Activated CD4-positive, CD25-positive, alpha-beta regulatory T cell treated with anti-CD3 and anti-CD28 coated beads, Interleukin-2, amount 50 U/mL, for 72 hours (primary cell): Measurements from ENCODE around the gene PBRM1.

Experiments used
- DNase-seq: peaks from one replicate; pipeline ENCODE4 v3.0.0; 2021

The PBRM1 gene

DNA sequence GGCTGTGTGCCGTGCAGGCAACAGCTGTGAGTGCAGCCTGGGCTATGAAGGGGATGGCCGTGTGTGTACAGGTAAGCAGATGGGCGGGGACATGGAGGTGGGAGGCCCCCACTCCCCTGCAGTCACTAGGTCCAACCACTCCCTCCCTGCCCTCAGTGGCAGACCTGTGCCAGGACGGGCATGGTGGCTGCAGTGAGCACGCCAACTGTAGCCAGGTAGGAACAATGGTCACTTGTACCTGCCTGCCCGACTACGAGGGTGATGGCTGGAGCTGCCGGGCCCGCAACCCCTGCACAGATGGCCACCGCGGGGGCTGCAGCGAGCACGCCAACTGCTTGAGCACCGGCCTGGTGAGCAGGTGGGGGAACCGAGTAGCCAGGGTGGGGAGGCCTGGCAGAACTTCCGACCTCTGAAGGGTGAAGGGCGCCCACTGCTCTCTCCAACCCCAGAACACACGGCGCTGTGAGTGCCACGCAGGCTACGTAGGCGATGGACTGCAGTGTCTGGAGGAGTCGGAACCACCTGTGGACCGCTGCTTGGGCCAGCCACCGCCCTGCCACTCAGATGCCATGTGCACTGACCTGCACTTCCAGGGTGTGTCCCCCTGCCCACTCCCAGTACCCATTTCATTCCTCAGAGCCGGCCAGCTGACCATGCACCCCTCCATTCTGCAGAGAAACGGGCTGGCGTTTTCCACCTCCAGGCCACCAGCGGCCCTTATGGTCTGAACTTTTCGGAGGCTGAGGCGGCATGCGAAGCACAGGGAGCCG is 163.6 kb downstream of the PBRM1 start:
- no peak for DNase-seq

GRCh38 chr3:52521488-52521824 is 164.3 kb downstream of the PBRM1 start:
- DNase-seq: no peak

DNA sequence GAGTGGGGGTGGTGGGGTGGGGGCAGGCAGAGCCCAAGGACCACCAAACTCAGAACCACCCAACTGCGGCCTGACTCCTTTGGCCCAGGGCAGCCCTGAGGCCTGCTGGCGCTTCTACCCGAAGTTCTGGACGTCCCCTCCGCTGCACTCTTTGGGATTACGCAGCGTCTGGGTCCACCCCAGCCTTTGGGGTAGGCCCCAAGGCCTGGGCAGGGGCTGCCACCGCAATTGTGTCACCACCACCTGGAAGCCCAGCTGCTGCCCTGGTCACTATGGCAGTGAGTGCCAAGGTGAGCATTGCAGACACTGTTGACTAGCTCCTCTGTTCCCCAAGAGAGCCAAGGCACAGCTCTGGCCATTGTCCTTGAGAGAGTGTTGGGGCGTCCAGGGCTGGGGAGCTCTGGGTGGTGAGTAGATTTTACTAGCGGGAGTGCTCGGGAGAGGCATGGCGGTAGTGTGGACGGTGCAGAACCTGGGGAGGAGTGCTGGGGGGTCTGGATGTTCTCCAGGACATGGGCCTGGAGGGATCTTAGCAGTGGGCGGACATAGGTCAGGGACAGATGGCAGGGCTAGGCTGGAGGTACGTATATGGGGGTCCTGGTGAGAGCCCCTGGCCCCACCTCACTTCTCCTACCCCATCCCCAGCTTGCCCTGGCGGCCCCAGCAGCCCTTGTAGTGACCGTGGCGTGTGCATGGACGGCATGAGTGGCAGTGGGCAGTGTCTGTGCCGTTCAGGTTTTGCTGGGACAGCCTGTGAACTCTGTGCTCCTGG is 164.8 kb downstream of the PBRM1 start:
- no peak for DNase-seq

- DNase-seq: no peak
Observed at GRCh38 chr3:52520141-52520667, 165.5 kb downstream of the PBRM1 start.

DNA sequence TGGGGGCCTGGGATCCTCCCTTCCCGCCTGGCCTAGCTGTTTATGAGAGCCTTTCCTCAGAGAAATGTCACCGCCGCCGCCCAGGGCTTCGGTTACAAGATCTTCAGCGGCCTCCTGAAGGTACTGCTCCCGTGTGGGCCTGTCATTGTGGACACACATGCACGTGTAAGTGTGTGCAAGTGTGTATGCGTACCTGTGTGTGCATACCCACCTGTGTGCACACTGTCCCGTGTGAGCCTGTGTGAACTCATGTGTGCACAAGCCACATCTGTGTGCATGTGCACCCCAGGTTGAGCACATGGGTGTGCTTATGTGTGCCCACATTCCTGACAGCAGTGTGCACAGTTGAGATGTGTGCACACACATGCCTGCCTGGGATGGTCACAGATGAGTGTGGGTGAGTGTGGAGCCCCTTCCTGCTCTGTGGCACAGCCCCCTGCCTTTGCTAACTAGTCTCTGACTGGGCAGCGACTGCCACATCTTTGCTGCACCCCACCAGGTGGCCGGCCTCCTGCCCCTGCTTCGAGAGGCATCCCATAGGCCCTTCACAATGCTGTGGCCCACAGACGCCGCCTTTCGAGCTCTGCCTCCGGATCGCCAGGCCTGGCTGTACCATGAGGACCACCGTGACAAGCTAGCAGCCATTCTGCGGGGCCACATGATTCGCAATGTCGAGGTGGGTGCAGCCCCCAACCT is 166.1 kb downstream of the PBRM1 start:
- no peak for DNase-seq

- no peak for DNase-seq
Observed at GRCh38 chr3:52518723-52519444, 166.8 kb downstream of the PBRM1 start.

GRCh38 chr3:52517796-52518722 is 167.7 kb downstream of the PBRM1 start:
- DNase-seq: no peak

DNA sequence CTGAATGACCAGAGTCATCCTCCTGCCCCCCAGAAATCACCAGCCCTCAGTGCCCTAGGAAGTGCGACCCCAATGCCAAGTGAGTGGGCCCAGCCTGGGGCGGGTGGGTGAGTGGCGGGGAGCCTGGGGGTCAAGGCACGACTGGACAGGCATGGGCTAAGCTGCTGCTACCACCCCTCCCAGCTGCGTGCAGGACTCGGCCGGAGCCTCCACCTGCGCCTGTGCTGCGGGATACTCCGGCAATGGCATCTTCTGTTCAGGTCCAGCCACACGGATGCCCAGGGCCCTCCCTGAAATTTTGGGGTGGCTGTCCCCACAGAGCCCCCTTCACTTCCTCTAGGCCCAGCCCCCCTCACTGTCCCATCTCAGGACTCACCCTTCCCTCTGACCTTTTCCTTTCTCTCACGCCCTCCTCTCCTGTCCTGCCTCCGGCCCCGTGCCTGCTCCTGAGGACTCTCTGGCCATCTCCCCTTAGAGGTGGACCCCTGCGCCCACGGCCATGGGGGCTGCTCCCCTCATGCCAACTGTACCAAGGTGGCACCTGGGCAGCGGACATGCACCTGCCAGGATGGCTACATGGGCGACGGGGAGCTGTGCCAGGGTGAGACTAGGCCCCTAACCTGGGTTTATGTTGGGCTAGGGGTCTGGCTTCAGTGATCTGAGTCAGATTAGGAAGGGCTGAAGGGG is 169.1 kb downstream of the PBRM1 start:
- DNase-seq: no peak

GRCh38 chr3:52515192-52515591 is 170.5 kb downstream of the PBRM1 start:
- no peak for DNase-seq

- no peak for DNase-seq
Observed at GRCh38 chr3:52514576-52514975, 171.1 kb downstream of the PBRM1 start.

DNA sequence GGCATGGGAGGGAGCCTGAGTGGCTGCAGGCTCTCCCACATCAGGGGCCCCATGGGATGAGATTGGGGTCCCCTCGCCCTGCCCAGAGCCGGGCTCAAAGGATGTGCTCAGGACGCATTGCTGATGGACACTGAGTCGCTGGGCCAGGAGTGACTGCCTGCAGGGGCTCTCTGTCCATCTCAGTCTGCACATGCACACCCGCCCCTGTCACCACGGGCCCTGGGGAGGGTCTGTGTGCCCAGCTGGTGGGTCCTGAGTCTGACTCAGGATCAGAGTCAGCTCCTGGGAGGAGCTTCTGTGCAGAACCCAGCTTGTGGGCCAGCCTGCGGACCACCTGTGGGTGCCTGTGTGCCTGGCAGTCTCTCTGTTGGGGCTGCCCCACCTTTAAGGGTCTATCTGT is 172.4 kb downstream of the PBRM1 start:
- DNase-seq: no peak

GRCh38 chr3:52512727-52513126 is 173.0 kb downstream of the PBRM1 start:
- DNase-seq: no peak

DNA sequence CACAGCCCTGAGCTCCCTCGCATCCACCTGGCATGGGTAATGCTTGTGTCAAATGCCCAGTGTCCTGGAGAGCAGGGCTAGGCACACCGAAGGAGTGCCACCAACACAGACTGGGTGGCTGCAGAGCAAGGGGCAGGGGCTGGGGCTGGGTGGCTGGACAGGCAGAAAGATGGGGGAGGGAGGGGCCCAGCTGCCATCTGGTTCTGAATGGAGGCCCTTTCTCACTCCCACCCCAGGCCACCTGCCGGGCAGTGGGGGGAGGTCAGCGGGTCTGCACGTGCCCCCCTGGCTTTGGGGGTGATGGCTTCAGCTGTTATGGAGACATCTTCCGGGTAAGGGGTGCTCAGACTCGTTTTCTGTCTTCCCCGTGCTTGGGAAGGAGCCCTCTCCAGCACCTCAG is 173.6 kb downstream of the PBRM1 start:
- DNase-seq: no peak

DNA sequence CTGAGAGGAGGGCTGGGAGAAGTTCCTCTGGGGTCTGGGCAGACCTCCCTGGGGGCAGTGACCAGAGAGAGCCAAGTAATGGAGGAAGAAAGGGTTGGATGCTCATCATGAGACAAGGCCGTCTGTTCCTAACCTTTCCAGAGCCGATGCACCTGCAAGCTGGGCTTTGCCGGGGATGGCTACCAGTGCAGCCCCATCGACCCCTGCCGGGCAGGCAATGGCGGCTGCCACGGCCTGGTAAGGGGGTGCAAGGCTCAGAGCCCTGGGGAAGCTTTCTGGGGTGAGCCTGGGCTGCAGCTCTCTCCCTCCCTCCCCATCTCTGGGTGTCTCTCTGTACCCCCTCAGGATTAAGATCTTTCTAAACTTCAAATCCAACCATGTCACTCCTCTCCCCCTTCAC is 174.2 kb downstream of the PBRM1 start:
- DNase-seq: no peak

DNA sequence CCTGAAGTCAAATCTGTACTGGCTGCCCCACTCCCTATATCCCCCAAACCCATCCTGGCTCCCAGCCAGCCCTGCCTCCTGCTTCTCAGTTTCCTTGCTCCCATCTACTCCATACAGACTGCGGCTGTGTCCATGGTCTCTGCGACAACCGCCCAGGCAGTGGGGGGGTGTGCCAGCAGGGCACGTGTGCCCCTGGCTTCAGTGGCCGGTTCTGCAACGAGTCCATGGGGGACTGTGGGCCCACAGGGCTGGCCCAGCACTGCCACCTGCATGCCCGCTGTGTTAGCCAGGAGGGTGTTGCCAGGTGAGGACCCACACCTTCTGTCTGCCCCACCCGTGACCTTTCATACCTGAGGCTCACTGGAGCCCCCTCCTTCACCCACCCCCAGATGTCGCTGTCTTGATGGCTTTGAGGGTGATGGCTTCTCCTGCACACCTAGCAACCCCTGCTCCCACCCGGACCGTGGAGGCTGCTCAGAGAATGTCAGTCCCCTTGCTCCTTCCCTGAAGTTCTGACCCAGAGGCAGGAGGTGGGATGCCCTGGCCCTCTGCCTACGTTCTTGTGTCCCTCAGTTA is 175.9 kb downstream of the PBRM1 start:
- no peak for DNase-seq

DNA sequence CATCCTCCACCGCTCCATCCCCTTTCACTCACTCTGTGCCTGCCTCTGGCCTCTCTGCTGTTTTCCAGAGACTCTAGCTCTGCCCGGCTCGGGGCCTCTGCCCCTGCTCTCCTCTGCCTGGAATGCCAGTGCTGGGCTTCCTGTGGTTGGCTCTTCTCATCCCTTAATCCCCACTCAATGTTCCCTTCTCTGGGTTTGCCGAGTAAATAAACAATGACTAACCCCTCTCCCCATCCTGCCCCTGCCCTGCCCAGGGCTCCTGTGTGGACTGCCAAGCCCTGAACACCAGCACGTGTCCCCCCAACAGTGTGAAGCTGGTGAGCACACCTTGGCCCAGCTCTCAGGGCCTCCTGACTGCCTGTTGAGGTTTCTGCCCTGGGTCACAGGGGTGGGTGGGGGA is 178.4 kb downstream of the PBRM1 start:
- no peak for DNase-seq

DNA sequence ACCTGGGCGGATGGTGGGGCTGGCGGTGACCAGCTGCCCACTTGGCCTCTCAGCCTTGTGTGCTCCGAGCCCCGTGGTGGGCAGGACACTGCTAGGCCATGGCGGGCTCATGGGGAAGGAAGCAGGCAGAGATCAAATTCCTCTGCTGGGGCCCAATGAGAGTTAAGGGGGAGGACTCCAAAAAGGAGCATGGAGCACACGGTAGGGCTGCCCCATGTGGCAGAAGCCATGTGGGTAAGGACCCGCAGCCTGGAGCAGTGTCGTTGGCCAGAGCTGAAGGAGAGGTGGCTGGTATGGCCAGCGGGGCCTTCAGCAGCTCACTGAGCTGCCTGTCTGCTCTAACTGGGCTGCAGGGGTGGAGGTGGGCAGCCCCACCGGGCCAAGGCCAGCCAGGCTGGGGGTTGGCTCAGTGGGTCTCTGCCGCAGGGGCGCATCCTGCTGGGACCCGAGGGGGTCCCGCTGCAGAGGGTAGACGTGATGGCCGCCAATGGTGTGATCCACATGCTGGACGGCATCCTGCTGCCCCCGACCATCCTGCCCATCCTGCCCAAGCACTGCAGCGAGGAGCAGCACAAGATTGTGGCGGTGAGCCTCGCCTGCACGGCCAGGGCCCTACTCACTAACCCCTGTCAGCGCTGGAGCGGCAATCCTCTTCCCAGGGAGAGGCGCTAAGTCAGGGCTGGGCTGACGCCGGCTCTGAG is 179.3 kb downstream of the PBRM1 start:
- DNase-seq: no peak

DNA sequence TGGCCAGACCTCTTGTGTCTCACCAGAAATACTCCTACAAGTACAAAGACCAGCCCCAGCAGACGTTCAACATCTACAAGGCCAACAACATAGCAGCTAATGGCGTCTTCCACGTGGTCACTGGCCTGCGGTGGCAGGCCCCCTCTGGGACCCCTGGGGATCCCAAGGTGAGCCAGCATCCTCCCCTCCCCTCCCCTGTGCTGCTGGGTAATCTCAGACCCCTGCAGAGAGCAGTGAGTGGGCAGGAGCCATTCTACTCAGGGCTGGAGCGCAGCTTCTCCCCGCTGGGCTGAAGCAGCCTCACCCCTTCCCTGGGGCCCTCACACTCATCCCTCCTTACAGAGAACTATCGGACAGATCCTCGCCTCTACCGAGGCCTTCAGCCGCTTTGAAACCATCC is 180.7 kb downstream of the PBRM1 start:
- DNase-seq: no peak

- DNase-seq: no peak
Observed at GRCh38 chr3:52503788-52504424, 181.8 kb downstream of the PBRM1 start.
